ENCODE results near the gene ARHGAP8. TPM values are rescaled to one million over a fixed set of nuclear protein-coding genes. Genes with fewer than 3 reads are reported as not detected.

The ARHGAP8 gene
- total RNA-seq, 1 donor from 2014 or later, result 46.7 TPM

GRCh38 chr22:44802071-44802700 is 49.8 kb downstream of the ARHGAP8 start:
- no peak for DNase-seq (ENCODE audit: low spot score)

GRCh38 chr22:44802956-44803355 is 50.6 kb downstream of the ARHGAP8 start:
- DNase-seq (ENCODE audit: low spot score), result no peak

- no peak for DNase-seq (ENCODE audit: low spot score)
These were observed 52.0 kb downstream of the ARHGAP8 start for GRCh38 chr22:44804327-44804726.

GRCh38 chr22:44805711-44806110 is 53.3 kb downstream of the ARHGAP8 start:
- DNase-seq (ENCODE audit: low spot score), result no peak

GRCh38 chr22:44807232-44807631 is 54.9 kb downstream of the ARHGAP8 start:
- DNase-seq (ENCODE audit: low spot score), result no peak

GRCh38 chr22:44807915-44808690 is 55.7 kb downstream of the ARHGAP8 start:
- DNase-seq (ENCODE audit: low spot score), result no peak

- DNase-seq (ENCODE audit: low spot score), result no peak
These were observed 57.1 kb downstream of the ARHGAP8 start for GRCh38 chr22:44809456-44809855.

- no peak for DNase-seq (ENCODE audit: low spot score)
These were observed 58.8 kb downstream of the ARHGAP8 start for GRCh38 chr22:44811141-44811540.

GRCh38 chr22:44813416-44813815 is 61.0 kb downstream of the ARHGAP8 start:
- DNase-seq (ENCODE audit: low spot score), result no peak

GRCh38 chr22:44814266-44815098 is 62.1 kb downstream of the ARHGAP8 start:
- no peak for DNase-seq (ENCODE audit: low spot score)

GRCh38 chr22:44815099-44816070 is 63.0 kb downstream of the ARHGAP8 start:
- no peak for DNase-seq (ENCODE audit: low spot score)

GRCh38 chr22:44816141-44816540 is 63.8 kb downstream of the ARHGAP8 start:
- DNase-seq (ENCODE audit: low spot score), result no peak

GRCh38 chr22:44818727-44819126 is 66.4 kb downstream of the ARHGAP8 start:
- no peak for DNase-seq (ENCODE audit: low spot score)

GRCh38 chr22:44819966-44820631 is 67.7 kb downstream of the ARHGAP8 start:
- no peak for DNase-seq (ENCODE audit: low spot score)

- no peak for DNase-seq (ENCODE audit: low spot score)
These were observed 69.5 kb downstream of the ARHGAP8 start for GRCh38 chr22:44821741-44822475.

GRCh38 chr22:44822534-44822933 is 70.2 kb downstream of the ARHGAP8 start:
- no peak for DNase-seq (ENCODE audit: low spot score)

GRCh38 chr22:44823396-44823795 is 71.0 kb downstream of the ARHGAP8 start:
- DNase-seq (ENCODE audit: low spot score), result no peak

GRCh38 chr22:44823806-44824205 is 71.4 kb downstream of the ARHGAP8 start:
- no peak for DNase-seq (ENCODE audit: low spot score)

GRCh38 chr22:44824271-44824670 is 71.9 kb downstream of the ARHGAP8 start:
- DNase-seq (ENCODE audit: low spot score), result no peak

Data from mucosa of gallbladder (tissue), 1 donor.